HUES64 (cell line): ENCODE results near the gene MAP3K8.

Source experiments
- H3K27ac ChIP-seq: 2 replicates; pipeline ENCODE4 v1.7.0; 2013; ENCODE audit warnings: low read depth, low read length, inconsistent platforms
- H3K27me3 ChIP-seq: 2 replicates; pipeline ENCODE4 v1.6.1; 2013; ENCODE audit warnings: mild to moderate bottlenecking, low read length; ENCODE audit not compliant: insufficient read depth
- H3K36me3 ChIP-seq: 2 replicates; pipeline ENCODE4 v1.6.1; 2013; ENCODE audit warnings: mild to moderate bottlenecking, low read length; ENCODE audit not compliant: insufficient read depth
- H3K4me1 ChIP-seq: 2 replicates; pipeline ENCODE4 v1.6.1; 2013; ENCODE audit warnings: mild to moderate bottlenecking, low read length, moderate library complexity; ENCODE audit not compliant: insufficient read depth
- H3K4me3 ChIP-seq: 2 replicates; pipeline ENCODE4 v1.5.1; 2013; ENCODE audit warnings: mild to moderate bottlenecking, low read length, moderate library complexity
- H3K9ac ChIP-seq: 2 replicates; pipeline ENCODE4 v1.6.1; 2013; ENCODE audit warnings: mild to moderate bottlenecking, low read depth, low read length
- H3K9me3 ChIP-seq: 2 replicates; pipeline ENCODE4 v1.6.1; 2013; ENCODE audit warnings: low read depth, low read length; ENCODE audit not compliant: insufficient read depth
- WGBS: fragments of 150-250, 120-280 bp; methylation state at CpG from one replicate; pipeline ENCODE4 v1.1.7; 2013; ENCODE audit warnings: missing lambda C conversion rate; 5-methylcytosine and 5-hydroxymethylcytosine counted together

The MAP3K8 gene

GRCh38 chr10:30398788-30399187 lies 35.2 kb upstream of the MAP3K8 start:
- H3K4me3 ChIP-seq = no peak overlapping the region
- no peaks in the 10 kb centered on the region for H3K4me1 ChIP-seq
- no peaks in the 10 kb centered on the region for H3K36me3 ChIP-seq
- no peak overlapping the region for H3K27ac ChIP-seq
- H3K9me3 ChIP-seq = no peaks in the 10 kb centered on the region
- WGBS = 93% methylated on average over 3 of the region's 4 CpGs
- H3K27me3 ChIP-seq = no peaks in the 10 kb centered on the region
- no peak overlapping the region for H3K9ac ChIP-seq

- no peaks in the 10 kb centered on the region for H3K36me3 ChIP-seq
Measured at GRCh38 chr10:30403494-30403893, 30.5 kb upstream of the MAP3K8 start.

GRCh38 chr10:30404540-30404939 lies 29.4 kb upstream of the MAP3K8 start:
- H3K9me3 ChIP-seq = peaks cover 9% of the 10 kb centered on the region
- H3K27me3 ChIP-seq = no peaks in the 10 kb centered on the region
- 93% methylated on average over 4 of the region's 5 CpGs for WGBS
- H3K4me1 ChIP-seq = no peaks in the 10 kb centered on the region
- no peak overlapping the region for H3K9ac ChIP-seq
- H3K27ac ChIP-seq = no peak overlapping the region
- H3K36me3 ChIP-seq = no peaks in the 10 kb centered on the region
- no peak overlapping the region for H3K4me3 ChIP-seq

More at GRCh38 chr10:30403494-30403893, 30.5 kb upstream of the MAP3K8 start:
- Histone ChIP-seq H3K9me3 (peaks cover 9% of the 10 kb centered on the region), H3K4me1 (no peaks in the 10 kb centered on the region), H3K4me3 (no peak overlapping the region), H3K27me3 (no peaks in the 10 kb centered on the region), H3K9ac (no peak overlapping the region), H3K27ac (no peak overlapping the region)
- WGBS = 97% methylated on average over 16 of the region's 18 CpGs

- no peaks in the 10 kb centered on the region for H3K36me3 ChIP-seq
- H3K27me3 ChIP-seq = no peaks in the 10 kb centered on the region
- no peak overlapping the region for H3K9ac ChIP-seq
- no peak overlapping the region for H3K4me3 ChIP-seq
- no peaks in the 10 kb centered on the region for H3K4me1 ChIP-seq
- H3K9me3 ChIP-seq = no peaks in the 10 kb centered on the region
- 100% methylated on average over 1 of the region's 1 CpG for WGBS
- no peak overlapping the region for H3K27ac ChIP-seq
Measured at GRCh38 chr10:30411263-30411662, 22.7 kb upstream of the MAP3K8 start.

- Histone ChIP-seq H3K4me1 (no peaks in the 10 kb centered on the region), H3K9me3 (no peaks in the 10 kb centered on the region), H3K27me3 (no peaks in the 10 kb centered on the region), H3K9ac (no peak overlapping the region), H3K36me3 (no peaks in the 10 kb centered on the region), H3K4me3 (no peak overlapping the region), H3K27ac (no peak overlapping the region)
Measured at GRCh38 chr10:30412901-30413300, 21.1 kb upstream of the MAP3K8 start.

- Histone ChIP-seq H3K27me3 (no peaks in the 10 kb centered on the region), H3K9me3 (no peaks in the 10 kb centered on the region), H3K4me3 (no peak overlapping the region), H3K9ac (no peak overlapping the region), H3K36me3 (no peaks in the 10 kb centered on the region), H3K4me1 (peaks cover 6% of the 10 kb centered on the region; the same call in 1 of the 2 replicates), H3K27ac (no peak overlapping the region)
- WGBS = 47% methylated on average over 3 of the region's 3 CpGs
Measured at GRCh38 chr10:30413996-30414576, 19.9 kb upstream of the MAP3K8 start.

- no peaks in the 10 kb centered on the region for H3K9me3 ChIP-seq
- H3K9ac ChIP-seq = no peak overlapping the region
- H3K36me3 ChIP-seq = no peaks in the 10 kb centered on the region
- 92% methylated on average over 7 of the region's 7 CpGs for WGBS
- no peaks in the 10 kb centered on the region for H3K27me3 ChIP-seq
- H3K4me3 ChIP-seq = no peak overlapping the region
- H3K27ac ChIP-seq = no peak overlapping the region
- H3K4me1 ChIP-seq = peaks cover 7% of the 10 kb centered on the region; the same call in 1 of the 2 replicates
Measured at GRCh38 chr10:30415593-30415992, 18.4 kb upstream of the MAP3K8 start.

- WGBS = 89% methylated on average over 3 of the region's 3 CpGs
- H3K4me1 ChIP-seq = peaks cover 8% of the 10 kb centered on the region; the same call in 1 of the 2 replicates
- no peak overlapping the region for H3K9ac ChIP-seq
- H3K27ac ChIP-seq = no peak overlapping the region
- H3K4me3 ChIP-seq = no peak overlapping the region
- H3K36me3 ChIP-seq = no peaks in the 10 kb centered on the region
- no peaks in the 10 kb centered on the region for H3K27me3 ChIP-seq
- no peaks in the 10 kb centered on the region for H3K9me3 ChIP-seq
Measured at GRCh38 chr10:30417301-30417700, 16.7 kb upstream of the MAP3K8 start.

GRCh38 chr10:30420266-30420665 lies 13.7 kb upstream of the MAP3K8 start:
- WGBS = 88% methylated on average over 1 of the region's 2 CpGs
- H3K27me3 ChIP-seq = no peaks in the 10 kb centered on the region
- peaks cover 23% of the 10 kb centered on the region for H3K4me1 ChIP-seq
- no peak overlapping the region for H3K27ac ChIP-seq
- H3K36me3 ChIP-seq = no peaks in the 10 kb centered on the region
- H3K9me3 ChIP-seq = no peaks in the 10 kb centered on the region
- no peak overlapping the region for H3K4me3 ChIP-seq
- no peak overlapping the region for H3K9ac ChIP-seq

GRCh38 chr10:30420766-30421165 lies 13.2 kb upstream of the MAP3K8 start:
- no peak overlapping the region for H3K27ac ChIP-seq

GRCh38 chr10:30422151-30422695 lies 11.8 kb upstream of the MAP3K8 start:
- Histone ChIP-seq H3K27me3 (no peaks in the 10 kb centered on the region), H3K9ac (no peak overlapping the region), H3K36me3 (no peaks in the 10 kb centered on the region), H3K9me3 (no peaks in the 10 kb centered on the region), H3K4me3 (no peak overlapping the region), H3K27ac (no peak overlapping the region), H3K4me1 (peaks cover 23% of the 10 kb centered on the region)
- WGBS = 91% methylated on average over 4 of the region's 7 CpGs

More at GRCh38 chr10:30420766-30421165, 13.2 kb upstream of the MAP3K8 start:
- Histone ChIP-seq H3K36me3 (no peaks in the 10 kb centered on the region), H3K9ac (no peak overlapping the region), H3K9me3 (no peaks in the 10 kb centered on the region), H3K27me3 (no peaks in the 10 kb centered on the region), H3K4me3 (no peak overlapping the region), H3K4me1 (peaks cover 23% of the 10 kb centered on the region)
- 88% methylated on average over 1 of the region's 1 CpG for WGBS
